PC-3 (cell line): ENCODE data around the gene USH1G.

Experiments used
- EZH2 ChIP-seq: fragments of 300-600 bp; sonication (generic); IDR thresholded peaks from one replicate; pipeline ENCODE4 v1.6.1; 2017; ENCODE audit warnings: antibody characterized with exemption, mild to moderate bottlenecking, low read length; ENCODE audit not compliant: unreplicated experiment
- EZH2phosphoT487 ChIP-seq: fragments of 300-600 bp; sonication (generic); IDR thresholded peaks from 2 replicates; pipeline ENCODE4 v1.6.1; 2018; ENCODE audit warnings: mild to moderate bottlenecking, antibody characterized with exemption, low read length, borderline replicate concordance
- TF ChIP-seq, protein P1 (sequence below): fragments of 300-600 bp; sonication (generic); conservative IDR thresholded peaks from 2 replicates; pipeline ENCODE4 v1.5.1; 2017; ENCODE audit warnings: antibody characterized with exemption, low read depth, mild to moderate bottlenecking, low read length

DNA sequence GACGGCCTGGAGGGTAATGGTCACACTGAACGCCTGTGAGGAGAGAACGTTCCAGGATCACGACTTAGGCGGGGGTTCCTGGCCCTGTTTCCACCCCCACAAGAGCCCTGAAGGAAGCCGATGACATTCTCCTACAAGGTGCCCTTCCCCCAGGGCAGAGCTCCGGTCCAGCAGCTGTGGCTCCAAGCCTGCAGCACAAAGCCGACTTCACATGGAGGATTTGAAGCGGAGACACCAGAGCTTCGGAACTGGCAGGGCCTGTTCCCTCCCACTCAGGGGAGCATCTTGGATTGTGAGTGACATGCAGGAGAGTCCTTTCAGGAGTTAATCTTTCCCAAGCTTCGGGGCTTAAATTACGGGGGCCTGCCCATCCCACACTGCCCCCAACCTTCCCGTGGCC, 34.6 kb downstream of the USH1G start:
- TF ChIP-seq, protein P1, sequence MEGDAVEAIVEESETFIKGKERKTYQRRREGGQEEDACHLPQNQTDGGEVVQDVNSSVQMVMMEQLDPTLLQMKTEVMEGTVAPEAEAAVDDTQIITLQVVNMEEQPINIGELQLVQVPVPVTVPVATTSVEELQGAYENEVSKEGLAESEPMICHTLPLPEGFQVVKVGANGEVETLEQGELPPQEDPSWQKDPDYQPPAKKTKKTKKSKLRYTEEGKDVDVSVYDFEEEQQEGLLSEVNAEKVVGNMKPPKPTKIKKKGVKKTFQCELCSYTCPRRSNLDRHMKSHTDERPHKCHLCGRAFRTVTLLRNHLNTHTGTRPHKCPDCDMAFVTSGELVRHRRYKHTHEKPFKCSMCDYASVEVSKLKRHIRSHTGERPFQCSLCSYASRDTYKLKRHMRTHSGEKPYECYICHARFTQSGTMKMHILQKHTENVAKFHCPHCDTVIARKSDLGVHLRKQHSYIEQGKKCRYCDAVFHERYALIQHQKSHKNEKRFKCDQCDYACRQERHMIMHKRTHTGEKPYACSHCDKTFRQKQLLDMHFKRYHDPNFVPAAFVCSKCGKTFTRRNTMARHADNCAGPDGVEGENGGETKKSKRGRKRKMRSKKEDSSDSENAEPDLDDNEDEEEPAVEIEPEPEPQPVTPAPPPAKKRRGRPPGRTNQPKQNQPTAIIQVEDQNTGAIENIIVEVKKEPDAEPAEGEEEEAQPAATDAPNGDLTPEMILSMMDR: no peak
- no peak for TF ChIP-seq EZH2
- no peak for TF ChIP-seq EZH2phosphoT487
